ENCODE measurements around the gene FBXL7. TPM values are rescaled to one million over a fixed set of nuclear protein-coding genes. Genes with fewer than 3 reads are reported as not detected.

FBXL7 gene
- polyA plus RNA-seq, 1 donor (not counting 4 experiments of a cell fraction or from before 2014, with no cell fraction given), result 0.22 TPM

DNA sequence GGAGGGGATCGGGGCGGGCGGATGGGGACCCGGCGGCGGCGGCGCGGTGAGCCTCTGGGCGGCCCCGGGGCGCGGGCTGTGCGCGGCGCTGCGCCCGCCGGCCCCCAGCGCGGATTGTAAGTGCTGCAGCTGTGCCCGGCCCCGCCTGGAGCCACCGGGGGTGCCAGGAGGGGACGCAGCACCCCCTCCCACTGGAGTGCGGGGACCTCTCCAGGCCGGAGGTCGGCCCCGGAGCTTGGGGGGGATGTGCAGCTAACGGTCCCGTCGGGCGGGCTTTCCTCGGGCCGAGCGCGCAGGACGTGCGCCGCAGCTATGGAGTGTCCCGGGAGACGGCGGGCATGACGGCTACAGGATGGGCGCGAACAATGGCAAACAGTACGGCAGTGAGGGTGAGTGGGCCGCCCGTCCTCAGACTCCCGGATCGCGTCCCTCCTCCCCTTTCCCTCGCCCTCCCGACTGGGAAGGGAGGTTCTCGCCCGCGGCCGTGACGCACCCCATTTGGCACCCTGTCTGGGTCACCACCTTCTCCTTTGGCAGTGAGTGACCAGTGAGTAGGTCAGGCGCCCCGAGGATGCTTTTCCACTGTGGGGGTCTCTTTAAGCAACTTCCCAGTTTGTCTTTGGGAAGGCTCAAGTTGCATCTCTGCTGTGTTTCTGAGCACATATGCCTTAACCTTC, 483 bp downstream of the FBXL7 start:
- Histone ChIP-seq H3K27me3 (ENCODE audit: control insufficient read depth, extremely low read depth, insufficient read depth, low read length) (peaks cover 22% of the 10 kb centered on the region), H3K4me2 (ENCODE audit: control insufficient read depth, extremely low read depth, insufficient read depth, low read depth, low read length) (peak overlapping the region; percentile 16), H3K36me3 (ENCODE audit: control insufficient read depth in 2 of 2, extremely low read depth in 1 of 2, insufficient read depth in 2 of 2, low read length in 2 of 2) (no peaks in the 10 kb centered on the region), H3K9me3 (ENCODE audit: control insufficient read depth, low read depth, low read length) (no peaks in the 10 kb centered on the region), H3K79me2 (ENCODE audit: control insufficient read depth, insufficient read depth, low read length) (no peaks in the 10 kb centered on the region), H3K4me1 (ENCODE audit: control insufficient read depth, extremely low read depth, insufficient read depth, low read length) (no peaks in the 10 kb centered on the region), H4K20me1 (ENCODE audit: control insufficient read depth, extremely low read depth, insufficient read depth, low read length) (no peaks in the 10 kb centered on the region), H3K9me1 (ENCODE audit: control insufficient read depth, extremely low read depth, insufficient read depth, low read length) (no peaks in the 10 kb centered on the region), H3K4me3 (ENCODE audit: control insufficient read depth in 2 of 3, extremely low read depth in 1 of 3, insufficient read depth in 2 of 3, low read depth in 1 of 3, low read length in 3 of 3) (no peak overlapping the region), H3K27ac (ENCODE audit: control insufficient read depth, insufficient read depth, low read length) (no peak overlapping the region), H2AFZ (ENCODE audit: control insufficient read depth, low read length) (no peak overlapping the region), H3K9ac (ENCODE audit: control insufficient read depth, extremely low read depth, insufficient read depth, low read length) (no peak overlapping the region)
- TF ChIP-seq, protein P1, sequence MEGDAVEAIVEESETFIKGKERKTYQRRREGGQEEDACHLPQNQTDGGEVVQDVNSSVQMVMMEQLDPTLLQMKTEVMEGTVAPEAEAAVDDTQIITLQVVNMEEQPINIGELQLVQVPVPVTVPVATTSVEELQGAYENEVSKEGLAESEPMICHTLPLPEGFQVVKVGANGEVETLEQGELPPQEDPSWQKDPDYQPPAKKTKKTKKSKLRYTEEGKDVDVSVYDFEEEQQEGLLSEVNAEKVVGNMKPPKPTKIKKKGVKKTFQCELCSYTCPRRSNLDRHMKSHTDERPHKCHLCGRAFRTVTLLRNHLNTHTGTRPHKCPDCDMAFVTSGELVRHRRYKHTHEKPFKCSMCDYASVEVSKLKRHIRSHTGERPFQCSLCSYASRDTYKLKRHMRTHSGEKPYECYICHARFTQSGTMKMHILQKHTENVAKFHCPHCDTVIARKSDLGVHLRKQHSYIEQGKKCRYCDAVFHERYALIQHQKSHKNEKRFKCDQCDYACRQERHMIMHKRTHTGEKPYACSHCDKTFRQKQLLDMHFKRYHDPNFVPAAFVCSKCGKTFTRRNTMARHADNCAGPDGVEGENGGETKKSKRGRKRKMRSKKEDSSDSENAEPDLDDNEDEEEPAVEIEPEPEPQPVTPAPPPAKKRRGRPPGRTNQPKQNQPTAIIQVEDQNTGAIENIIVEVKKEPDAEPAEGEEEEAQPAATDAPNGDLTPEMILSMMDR (optimal IDR thresholded peaks at IDR 0.05 in 1 of 3, IDR thresholded peaks at IDR 0.05 in 1 of 3, conservative IDR thresholded peaks at IDR 0.05 in 1 of 3; ENCODE audit: extremely low read depth in 1 of 3, insufficient read depth in 2 of 3, low read length in 3 of 3), result no peak
- TF ChIP-seq EZH2 (IDR thresholded peaks at IDR 0.05; ENCODE audit: low read length), result no peak
- no peak for FAIRE-seq
- no peak for DNase-seq (ENCODE audit: low read depth, low spot score)
- dilution Hi-C loops (cut with MboI; ENCODE audit: extremely low pct_ligation_motif_present, low sequenced_read_pairs), result no loop called here

DNA sequence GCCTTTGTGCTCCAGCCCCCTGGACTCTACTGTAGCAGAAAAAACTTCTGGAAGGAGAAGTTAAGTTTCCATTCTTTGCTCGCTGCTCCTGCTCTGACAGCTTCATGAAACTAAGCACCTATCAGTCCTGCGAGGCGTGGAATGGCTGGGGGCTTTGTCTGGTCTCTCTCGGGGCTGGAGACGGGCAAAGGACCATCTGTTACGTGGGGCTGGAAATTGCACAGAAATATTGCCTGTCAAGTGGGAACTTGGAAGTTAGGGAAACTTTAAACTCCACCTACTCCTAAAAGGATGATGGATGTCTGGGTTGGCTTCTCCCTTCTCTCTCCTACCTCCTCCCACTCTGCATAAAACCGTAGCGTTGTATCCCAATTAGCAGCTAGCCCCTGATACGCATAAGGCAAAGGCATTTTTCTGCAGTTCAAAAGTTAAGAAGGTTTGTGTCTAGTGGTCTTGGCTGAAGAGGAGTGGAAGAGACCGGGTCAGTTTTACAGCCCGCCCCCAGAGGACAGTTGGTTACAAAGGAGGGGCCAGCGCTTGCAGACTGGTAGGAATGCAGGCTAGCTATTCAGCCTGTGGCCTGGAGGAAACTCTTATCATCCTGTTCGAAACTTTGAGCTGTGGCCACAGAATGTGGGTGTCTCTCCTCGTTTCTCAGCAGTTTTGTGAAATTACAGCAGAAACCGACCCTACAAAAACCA, 1.3 kb downstream of the FBXL7 start:
- no peak overlapping the region for H2AFZ ChIP-seq (ENCODE audit: control insufficient read depth, low read length)
- H3K9me1 ChIP-seq (ENCODE audit: control insufficient read depth, extremely low read depth, insufficient read depth, low read length), result no peaks in the 10 kb centered on the region
- H3K4me2 ChIP-seq (ENCODE audit: control insufficient read depth, extremely low read depth, insufficient read depth, low read depth, low read length), result no peak overlapping the region
- no peaks in the 10 kb centered on the region for H4K20me1 ChIP-seq (ENCODE audit: control insufficient read depth, extremely low read depth, insufficient read depth, low read length)
- no peaks in the 10 kb centered on the region for H3K4me1 ChIP-seq (ENCODE audit: control insufficient read depth, extremely low read depth, insufficient read depth, low read length)
- dilution Hi-C loops (cut with MboI; ENCODE audit: extremely low pct_ligation_motif_present, low sequenced_read_pairs), result no loop called here
- H3K36me3 ChIP-seq (ENCODE audit: control insufficient read depth in 2 of 2, extremely low read depth in 1 of 2, insufficient read depth in 2 of 2, low read length in 2 of 2), result no peaks in the 10 kb centered on the region
- no peak for TF ChIP-seq EZH2 (IDR thresholded peaks at IDR 0.05; ENCODE audit: low read length)
- TF ChIP-seq, protein P1 (optimal IDR thresholded peaks at IDR 0.05 in 1 of 3, IDR thresholded peaks at IDR 0.05 in 1 of 3, conservative IDR thresholded peaks at IDR 0.05 in 1 of 3; ENCODE audit: extremely low read depth in 1 of 3, insufficient read depth in 2 of 3, low read length in 3 of 3), result no peak
- H3K27ac ChIP-seq (ENCODE audit: control insufficient read depth, insufficient read depth, low read length), result no peak overlapping the region
- no peaks in the 10 kb centered on the region for H3K79me2 ChIP-seq (ENCODE audit: control insufficient read depth, insufficient read depth, low read length)
- no peak overlapping the region for H3K9ac ChIP-seq (ENCODE audit: control insufficient read depth, extremely low read depth, insufficient read depth, low read length)
- no peak for FAIRE-seq
- no peak overlapping the region for H3K4me3 ChIP-seq (ENCODE audit: control insufficient read depth in 2 of 3, extremely low read depth in 1 of 3, insufficient read depth in 2 of 3, low read depth in 1 of 3, low read length in 3 of 3)
- H3K27me3 ChIP-seq (ENCODE audit: control insufficient read depth, extremely low read depth, insufficient read depth, low read length), result peaks cover 22% of the 10 kb centered on the region
- DNase-seq (ENCODE audit: low read depth, low spot score), result no peak
- no peaks in the 10 kb centered on the region for H3K9me3 ChIP-seq (ENCODE audit: control insufficient read depth, low read depth, low read length)
